GM12878 (cell line): ENCODE results near the gene ERMN. TPM values are rescaled to one million over a fixed set of nuclear protein-coding genes. Genes with fewer than 3 reads are reported as not detected.

Source experiments
- CBX5 ChIP-seq: sonication (generic); IDR thresholded peaks from 2 replicates; pipeline ENCODE4 v1.6.1; 2016; ENCODE audit warnings: low read depth, moderate library complexity, mild to moderate bottlenecking, inconsistent platforms
- CEBPB ChIP-seq, 2 experiments: fragments of 150-350 bp in 1 of 2; IDR thresholded peaks; 2 replicates each; pipeline ENCODE4 v1.6.1; 2012 to 2014; ENCODE audit warnings: low read depth in 2 of 2, low read length in 2 of 2, borderline replicate concordance in 1 of 2, inconsistent platforms in 1 of 2
- CREB1 ChIP-seq: IDR thresholded peaks from 2 replicates; pipeline ENCODE4 v1.6.1; 2012; ENCODE audit warnings: low read depth, mild to moderate bottlenecking, inconsistent platforms
- FOXM1 ChIP-seq: IDR thresholded peaks from 2 replicates; pipeline ENCODE4 v1.6.1; 2012; ENCODE audit warnings: low read depth, mild to moderate bottlenecking, inconsistent platforms, low read length, moderate library complexity
- HCFC1 ChIP-seq: fragments of 150-350 bp; IDR thresholded peaks from 2 replicates; pipeline ENCODE4 v1.6.1; 2014; ENCODE audit warnings: low read length
- HDAC2 ChIP-seq: fragments of 200-600 bp; sonication (generic); IDR thresholded peaks from 2 replicates; pipeline ENCODE4 v1.6.1; 2017
- HDAC6 ChIP-seq: fragments of 200-600 bp; sonication (generic); IDR thresholded peaks from one replicate; pipeline ENCODE4 v1.8.0; 2017; ENCODE audit warnings: antibody characterized with exemption; ENCODE audit not compliant: unreplicated experiment
- IKZF2 ChIP-seq, 2 experiments: fragments of 450-650 bp; IDR thresholded peaks; 2 replicates each; pipeline ENCODE4 v1.6.1; 2017; ENCODE audit warnings: mild to moderate bottlenecking in 2 of 2, moderate library complexity in 2 of 2
- IRF5 ChIP-seq: fragments of 450-650 bp; IDR thresholded peaks from 2 replicates; pipeline ENCODE4 v1.6.1; 2017; ENCODE audit warnings: borderline replicate concordance
- KDM1A ChIP-seq: fragments of 200-600 bp; sonication (generic); IDR thresholded peaks from 2 replicates; pipeline ENCODE4 v1.6.1; 2016; ENCODE audit warnings: borderline replicate concordance
- MLLT1 ChIP-seq: fragments of 450-650 bp; IDR thresholded peaks from 2 replicates; pipeline ENCODE4 v1.6.1; 2016; ENCODE audit warnings: mild to moderate bottlenecking
- POLR2A ChIP-seq: IDR thresholded peaks from 2 replicates; pipeline ENCODE4 v1.6.1; 2011; ENCODE audit warnings: low read depth, mild to moderate bottlenecking, low read length
- RAD21 ChIP-seq: IDR thresholded peaks from 2 replicates; pipeline ENCODE4 v1.6.1; 2011; ENCODE audit warnings: mild to moderate bottlenecking, low read depth, low read length, moderate library complexity; ENCODE audit not compliant: insufficient read depth
- RBBP5 ChIP-seq: fragments of 200-600 bp; sonication (generic); conservative IDR thresholded peaks from 2 replicates; pipeline ENCODE4 v1.6.1; 2016
- RCOR1 ChIP-seq: conservative IDR thresholded peaks from 2 replicates; pipeline ENCODE4 v1.6.1; 2012; ENCODE audit warnings: low read depth, low read length, improper control_type of control experiment
- RUNX3 ChIP-seq: IDR thresholded peaks from 2 replicates; pipeline ENCODE4 v1.6.1; 2012; ENCODE audit warnings: low read length, inconsistent platforms
- SIN3A ChIP-seq: IDR thresholded peaks from 2 replicates; pipeline ENCODE4 v1.6.1; 2012; ENCODE audit warnings: low read depth, low read length, improper control_type of control experiment
- SREBF1 ChIP-seq: IDR thresholded peaks from 2 replicates; pipeline ENCODE4 v1.6.1; 2012; ENCODE audit warnings: mild to moderate bottlenecking, low read length
- TAF1 ChIP-seq: IDR thresholded peaks from 2 replicates; pipeline ENCODE4 v1.6.1; 2011; ENCODE audit warnings: mild to moderate bottlenecking, low read depth, low read length, borderline replicate concordance
- USF1 ChIP-seq: IDR thresholded peaks from 2 replicates; pipeline ENCODE4 v1.6.1; 2011; ENCODE audit warnings: borderline replicate concordance, low read depth, mild to moderate bottlenecking, moderate library complexity, mixed read lengths, low read length; ENCODE audit not compliant: insufficient read depth; ENCODE audit errors: extremely low read length
- YY1 ChIP-seq: IDR thresholded peaks from 2 replicates; pipeline ENCODE4 v1.6.1; 2011; ENCODE audit warnings: low read depth, mild to moderate bottlenecking, low read length
- ZBED1 ChIP-seq: IDR thresholded peaks from 2 replicates; pipeline ENCODE4 v1.6.1; 2016; ENCODE audit warnings: borderline replicate concordance
- ZNF207 ChIP-seq: fragments of 450-650 bp; IDR thresholded peaks from 2 replicates; pipeline ENCODE4 v1.6.1; 2014; ENCODE audit warnings: antibody characterized with exemption, mild to moderate bottlenecking, borderline replicate concordance
- polyA plus RNA-seq, 11 experiments: library from polyadenylated mRNA; depleted of rRNA in 4 of 11; unstranded in 6 of 11; stranded (reverse) in 5 of 11; fragments of >200 nt; fragmentation: Nextera tagmentation in 4 of 11; fragmentation: Illumina TruSeq in 1 of 11; extraction: Ambion mirVana in 4 of 11; extraction: Trizol in 1 of 11; gene quantifications; 1 replicate in 1 of 11; 2 replicates in 10 of 11; pipeline versions ENCODE4 v1.2.1 to v1.2.3, GENCODE V29; 2011 to 2016; ENCODE audit warnings: inconsistent platforms in 2 of 11, missing spikeins in 2 of 11, low read depth in 1 of 11
- total RNA-seq, 4 experiments: library from RNA; depleted of rRNA in 3 of 4; stranded (reverse); fragments of >200 nt in 3 of 4; fragmentation: Illumina TruSeq in 1 of 4; extraction: Trizol in 1 of 4; gene quantifications; 2 replicates each; pipeline versions ENCODE4 v1.2.1 to v1.2.3, GENCODE V29; 2013 to 2021
- TF ChIP-seq, protein P1 (sequence below): fragments of 150-350 bp; IDR thresholded peaks from 2 replicates; pipeline ENCODE4 v1.6.1; 2016; ENCODE audit warnings: low read depth, low read length

ERMN gene
- total and polyA plus RNA-seq, 10 of the 15 experiments (the other 5 are each of a cell fraction or from before 2014, with no cell fraction given), result 0.26 to 5.3 (median 1.5) TPM

GRCh38 chr2:157312866-157313486, 12.6 kb downstream of the ERMN start (continued):
- 0 out of 4 replicates have a peak, but pooled peaks of 1 of the 2 experiments have one; percentile 35 for TF ChIP-seq IKZF2 (IDR thresholded peaks at IDR 0.05)
- TF ChIP-seq SIN3A, result no peak
- no peak for TF ChIP-seq CBX5
- TF ChIP-seq RCOR1, result no peak
- no peak for TF ChIP-seq TAF1
- no peak for TF ChIP-seq HDAC6
- TF ChIP-seq MLLT1, result no peak
- TF ChIP-seq IRF5, result no peak
- TF ChIP-seq HDAC2, result no peak
- TF ChIP-seq FOXM1, result peak; percentile 90; the same call in 1 of the 2 replicates
- no peak for TF ChIP-seq HCFC1
- no peak for TF ChIP-seq RAD21
- no peak for TF ChIP-seq POLR2A
- TF ChIP-seq CREB1, result peak; percentile 14; the same call in 1 of the 2 replicates
- TF ChIP-seq, protein P1, sequence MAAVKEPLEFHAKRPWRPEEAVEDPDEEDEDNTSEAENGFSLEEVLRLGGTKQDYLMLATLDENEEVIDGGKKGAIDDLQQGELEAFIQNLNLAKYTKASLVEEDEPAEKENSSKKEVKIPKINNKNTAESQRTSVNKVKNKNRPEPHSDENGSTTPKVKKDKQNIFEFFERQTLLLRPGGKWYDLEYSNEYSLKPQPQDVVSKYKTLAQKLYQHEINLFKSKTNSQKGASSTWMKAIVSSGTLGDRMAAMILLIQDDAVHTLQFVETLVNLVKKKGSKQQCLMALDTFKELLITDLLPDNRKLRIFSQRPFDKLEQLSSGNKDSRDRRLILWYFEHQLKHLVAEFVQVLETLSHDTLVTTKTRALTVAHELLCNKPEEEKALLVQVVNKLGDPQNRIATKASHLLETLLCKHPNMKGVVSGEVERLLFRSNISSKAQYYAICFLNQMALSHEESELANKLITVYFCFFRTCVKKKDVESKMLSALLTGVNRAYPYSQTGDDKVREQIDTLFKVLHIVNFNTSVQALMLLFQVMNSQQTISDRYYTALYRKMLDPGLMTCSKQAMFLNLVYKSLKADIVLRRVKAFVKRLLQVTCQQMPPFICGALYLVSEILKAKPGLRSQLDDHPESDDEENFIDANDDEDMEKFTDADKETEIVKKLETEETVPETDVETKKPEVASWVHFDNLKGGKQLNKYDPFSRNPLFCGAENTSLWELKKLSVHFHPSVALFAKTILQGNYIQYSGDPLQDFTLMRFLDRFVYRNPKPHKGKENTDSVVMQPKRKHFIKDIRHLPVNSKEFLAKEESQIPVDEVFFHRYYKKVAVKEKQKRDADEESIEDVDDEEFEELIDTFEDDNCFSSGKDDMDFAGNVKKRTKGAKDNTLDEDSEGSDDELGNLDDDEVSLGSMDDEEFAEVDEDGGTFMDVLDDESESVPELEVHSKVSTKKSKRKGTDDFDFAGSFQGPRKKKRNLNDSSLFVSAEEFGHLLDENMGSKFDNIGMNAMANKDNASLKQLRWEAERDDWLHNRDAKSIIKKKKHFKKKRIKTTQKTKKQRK, result no peak
- no peak; a peak in 1 of 4 replicates for TF ChIP-seq CEBPB (IDR thresholded peaks at IDR 0.05; ENCODE audit: borderline replicate concordance in 1 of 2, low read depth in 2 of 2, low read length in 2 of 2)
- TF ChIP-seq RUNX3, result peak; percentile 66; the same call in 1 of the 2 replicates
- no peak for TF ChIP-seq RBBP5
- TF ChIP-seq ZBED1, result peak; percentile 35; the same call in 1 of the 2 replicates
- TF ChIP-seq KDM1A, result no peak
- no peak for TF ChIP-seq ZNF207
- no peak for TF ChIP-seq SREBF1
- TF ChIP-seq YY1, result no peak
- TF ChIP-seq USF1, result no peak
